ENCODE data around the gene LIPN. TPM values are rescaled to one million over a fixed set of nuclear protein-coding genes. Genes with fewer than 3 reads are reported as not detected.

Gene LIPN
- total RNA-seq, 1 experiment from 2014 or later, result not detected

GRCh38 chr10:88763441-88763840, 3.6 kb downstream of the LIPN start:
- H3K9ac ChIP-seq (ENCODE audit: low read length), result no peak overlapping the region
- H4K20me1 ChIP-seq (ENCODE audit: insufficient read depth, low read depth, low read length), result no peaks in the 10 kb centered on the region
- H3K4me2 ChIP-seq (ENCODE audit: low read depth, low read length, poor library complexity, severe bottlenecking), result no peak overlapping the region
- H3K36me3 ChIP-seq (ENCODE audit: insufficient read depth, low read length), result no peaks in the 10 kb centered on the region
- H3K27me3 ChIP-seq (ENCODE audit: low read length), result no peaks in the 10 kb centered on the region
- no peaks in the 10 kb centered on the region for H3K9me2 ChIP-seq (replicated peaks; ENCODE audit: insufficient read depth, low read length)
- no peak for DNase-seq
- H3K4me3 ChIP-seq (ENCODE audit: low read length), result no peak overlapping the region
- no peaks in the 10 kb centered on the region for H3K4me1 ChIP-seq (ENCODE audit: low read length)
- H3K79me2 ChIP-seq (ENCODE audit: low read length), result no peaks in the 10 kb centered on the region
- H3K9me3 ChIP-seq (ENCODE audit: low read length), result no peaks in the 10 kb centered on the region
- H3K27ac ChIP-seq (ENCODE audit: low read length), result no peak overlapping the region
- H2AFZ ChIP-seq (ENCODE audit: low read length), result no peak overlapping the region

- H3K9me3 ChIP-seq (ENCODE audit: low read length), result no peaks in the 10 kb centered on the region
- no peaks in the 10 kb centered on the region for H3K36me3 ChIP-seq (ENCODE audit: insufficient read depth, low read length)
- no peaks in the 10 kb centered on the region for H4K20me1 ChIP-seq (ENCODE audit: insufficient read depth, low read depth, low read length)
- H3K27me3 ChIP-seq (ENCODE audit: low read length), result no peaks in the 10 kb centered on the region
- H3K9me2 ChIP-seq (replicated peaks; ENCODE audit: insufficient read depth, low read length), result no peaks in the 10 kb centered on the region
- H3K79me2 ChIP-seq (ENCODE audit: low read length), result no peaks in the 10 kb centered on the region
- H3K9ac ChIP-seq (ENCODE audit: low read length), result no peak overlapping the region
- no peak overlapping the region for H2AFZ ChIP-seq (ENCODE audit: low read length)
- no peak for DNase-seq
- H3K4me3 ChIP-seq (ENCODE audit: low read length), result no peak overlapping the region
- no peaks in the 10 kb centered on the region for H3K4me1 ChIP-seq (ENCODE audit: low read length)
- H3K27ac ChIP-seq (ENCODE audit: low read length), result no peak overlapping the region
- H3K4me2 ChIP-seq (ENCODE audit: low read depth, low read length, poor library complexity, severe bottlenecking), result no peak overlapping the region
Observed at GRCh38 chr10:88764110-88764509, 4.3 kb downstream of the LIPN start.

DNA sequence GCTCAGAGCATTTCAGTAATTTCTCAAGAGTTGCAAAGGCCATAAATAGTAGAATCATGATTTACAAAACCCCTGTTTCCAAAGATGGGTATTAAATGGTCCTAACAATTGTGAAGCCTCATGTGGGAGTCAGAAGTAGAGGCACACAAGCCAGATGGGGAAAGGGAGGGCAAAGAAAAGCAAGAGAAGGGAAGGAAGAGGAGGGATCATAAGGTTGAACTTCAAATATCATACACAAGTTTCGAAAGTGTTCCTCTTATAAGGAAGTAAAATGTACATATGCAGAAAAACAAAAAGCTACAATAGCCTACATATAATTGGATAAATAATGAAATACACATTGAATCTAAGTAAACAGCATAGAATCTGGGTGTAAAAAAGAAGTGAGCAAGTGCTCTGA, 6.0 kb downstream of the LIPN start:
- H3K9me3 ChIP-seq (ENCODE audit: low read length), result no peaks in the 10 kb centered on the region
- H3K36me3 ChIP-seq (ENCODE audit: insufficient read depth, low read length), result no peaks in the 10 kb centered on the region
- no peaks in the 10 kb centered on the region for H3K79me2 ChIP-seq (ENCODE audit: low read length)
- no peaks in the 10 kb centered on the region for H3K4me1 ChIP-seq (ENCODE audit: low read length)
- no peak overlapping the region for H2AFZ ChIP-seq (ENCODE audit: low read length)
- no peak overlapping the region for H3K27ac ChIP-seq (ENCODE audit: low read length)
- H3K27me3 ChIP-seq (ENCODE audit: low read length), result no peaks in the 10 kb centered on the region
- no peak overlapping the region for H3K4me3 ChIP-seq (ENCODE audit: low read length)
- no peak overlapping the region for H3K4me2 ChIP-seq (ENCODE audit: low read depth, low read length, poor library complexity, severe bottlenecking)
- no peaks in the 10 kb centered on the region for H3K9me2 ChIP-seq (replicated peaks; ENCODE audit: insufficient read depth, low read length)
- no peak for DNase-seq
- no peak overlapping the region for H3K9ac ChIP-seq (ENCODE audit: low read length)
- H4K20me1 ChIP-seq (ENCODE audit: insufficient read depth, low read depth, low read length), result no peaks in the 10 kb centered on the region

DNA sequence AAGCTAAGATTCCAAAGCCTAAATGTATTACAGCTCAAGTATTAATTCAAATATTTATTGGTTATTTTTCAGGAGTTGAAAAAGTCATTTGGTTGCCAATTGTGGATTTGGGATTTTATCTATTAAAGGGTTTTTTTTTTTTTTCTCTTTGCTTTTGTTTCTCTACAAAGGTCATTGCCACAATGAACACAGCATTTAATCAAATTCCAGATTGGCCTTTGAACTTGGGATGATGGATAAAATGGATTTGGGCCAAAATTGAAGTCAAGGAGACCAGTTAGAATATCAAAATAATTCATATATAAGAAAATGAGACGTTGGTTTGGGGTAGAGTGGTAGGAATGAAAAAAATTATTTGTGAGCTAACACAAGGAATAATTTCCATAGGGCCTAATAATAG, 9.6 kb downstream of the LIPN start:
- Histone ChIP-seq H3K79me2 (ENCODE audit: low read length) (no peaks in the 10 kb centered on the region), H3K9me2 (replicated peaks; ENCODE audit: insufficient read depth, low read length) (no peaks in the 10 kb centered on the region), H3K9me3 (ENCODE audit: low read length) (no peaks in the 10 kb centered on the region), H3K4me3 (ENCODE audit: low read length) (no peak overlapping the region), H2AFZ (ENCODE audit: low read length) (no peak overlapping the region), H3K27ac (ENCODE audit: low read length) (no peak overlapping the region), H3K27me3 (ENCODE audit: low read length) (no peaks in the 10 kb centered on the region), H3K36me3 (ENCODE audit: insufficient read depth, low read length) (no peaks in the 10 kb centered on the region), H3K4me2 (ENCODE audit: low read depth, low read length, poor library complexity, severe bottlenecking) (no peak overlapping the region), H3K4me1 (ENCODE audit: low read length) (no peaks in the 10 kb centered on the region), H4K20me1 (ENCODE audit: insufficient read depth, low read depth, low read length) (no peaks in the 10 kb centered on the region), H3K9ac (ENCODE audit: low read length) (no peak overlapping the region)
- DNase-seq, result no peak

DNA sequence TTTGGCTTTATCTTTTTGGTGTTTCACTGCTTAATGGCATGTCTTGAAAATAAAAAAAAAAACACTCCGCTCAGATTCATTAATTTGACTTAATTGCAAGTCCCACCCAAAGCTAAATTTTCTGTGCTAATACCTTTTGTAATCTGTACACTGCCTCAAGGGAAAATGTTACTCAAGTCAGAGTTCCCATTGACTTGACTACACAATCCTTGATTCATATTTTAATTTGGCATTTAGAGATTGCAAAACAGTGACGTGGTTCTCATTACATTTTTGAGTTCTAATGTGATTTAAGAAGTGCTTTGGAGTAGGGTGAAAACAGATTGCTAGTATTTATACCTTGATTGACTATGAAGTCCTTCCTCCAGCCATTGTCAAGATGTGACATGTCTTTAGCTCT, 21.4 kb downstream of the LIPN start:
- no peaks in the 10 kb centered on the region for H3K36me3 ChIP-seq (ENCODE audit: insufficient read depth, low read length)
- no peaks in the 10 kb centered on the region for H3K4me1 ChIP-seq (ENCODE audit: low read length)
- H3K9ac ChIP-seq (ENCODE audit: low read length), result no peak overlapping the region

GRCh38 chr10:88782222-88782621, 22.4 kb downstream of the LIPN start:
- no peak overlapping the region for H3K4me3 ChIP-seq (ENCODE audit: low read length)
- no peak overlapping the region for H3K9ac ChIP-seq (ENCODE audit: low read length)
- no peaks in the 10 kb centered on the region for H3K4me1 ChIP-seq (ENCODE audit: low read length)
- no peaks in the 10 kb centered on the region for H3K27me3 ChIP-seq (ENCODE audit: low read length)
- no peaks in the 10 kb centered on the region for H3K9me2 ChIP-seq (replicated peaks; ENCODE audit: insufficient read depth, low read length)
- no peak overlapping the region for H2AFZ ChIP-seq (ENCODE audit: low read length)
- H3K36me3 ChIP-seq (ENCODE audit: insufficient read depth, low read length), result no peaks in the 10 kb centered on the region
- no peak for DNase-seq
- no peaks in the 10 kb centered on the region for H3K79me2 ChIP-seq (ENCODE audit: low read length)
- no peak overlapping the region for H3K27ac ChIP-seq (ENCODE audit: low read length)
- no peak overlapping the region for H3K4me2 ChIP-seq (ENCODE audit: low read depth, low read length, poor library complexity, severe bottlenecking)
- no peaks in the 10 kb centered on the region for H4K20me1 ChIP-seq (ENCODE audit: insufficient read depth, low read depth, low read length)
- no peaks in the 10 kb centered on the region for H3K9me3 ChIP-seq (ENCODE audit: low read length)

More for the DNA sequence above, 21.4 kb downstream of the LIPN start:
- H3K9me2 ChIP-seq (replicated peaks; ENCODE audit: insufficient read depth, low read length), result no peaks in the 10 kb centered on the region
- H3K4me2 ChIP-seq (ENCODE audit: low read depth, low read length, poor library complexity, severe bottlenecking), result no peak overlapping the region
- no peaks in the 10 kb centered on the region for H3K9me3 ChIP-seq (ENCODE audit: low read length)
- no peak overlapping the region for H3K27ac ChIP-seq (ENCODE audit: low read length)
- no peak overlapping the region for H3K4me3 ChIP-seq (ENCODE audit: low read length)
- H2AFZ ChIP-seq (ENCODE audit: low read length), result no peak overlapping the region
- no peaks in the 10 kb centered on the region for H4K20me1 ChIP-seq (ENCODE audit: insufficient read depth, low read depth, low read length)
- DNase-seq, result no peak
- H3K27me3 ChIP-seq (ENCODE audit: low read length), result no peaks in the 10 kb centered on the region
- H3K79me2 ChIP-seq (ENCODE audit: low read length), result no peaks in the 10 kb centered on the region

DNA sequence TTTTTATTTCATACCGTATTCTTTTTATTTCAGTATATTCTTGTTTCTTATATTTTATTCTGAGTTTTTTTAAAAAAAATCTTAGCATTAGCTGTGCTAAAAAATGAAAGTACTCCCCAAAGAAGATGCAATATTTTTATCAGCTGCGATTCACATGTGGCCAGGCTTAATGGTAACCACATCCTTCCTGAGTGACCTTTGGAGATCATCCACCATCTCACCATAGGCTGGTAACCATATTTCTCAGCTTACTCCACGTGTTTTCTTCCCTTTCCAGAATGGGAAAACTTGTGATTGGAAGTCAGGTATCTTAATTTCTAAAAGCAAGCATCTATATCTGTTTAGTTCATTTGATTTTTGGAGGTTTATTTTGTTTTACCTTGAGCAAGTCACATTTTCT, 23.9 kb downstream of the LIPN start:
- Histone ChIP-seq H3K36me3 (ENCODE audit: insufficient read depth, low read length) (no peaks in the 10 kb centered on the region), H3K27me3 (ENCODE audit: low read length) (no peaks in the 10 kb centered on the region), H3K9ac (ENCODE audit: low read length) (no peak overlapping the region), H3K79me2 (ENCODE audit: low read length) (no peaks in the 10 kb centered on the region), H3K4me2 (ENCODE audit: low read depth, low read length, poor library complexity, severe bottlenecking) (no peak overlapping the region), H2AFZ (ENCODE audit: low read length) (no peak overlapping the region), H3K9me2 (replicated peaks; ENCODE audit: insufficient read depth, low read length) (no peaks in the 10 kb centered on the region), H3K27ac (ENCODE audit: low read length) (no peak overlapping the region), H4K20me1 (ENCODE audit: insufficient read depth, low read depth, low read length) (no peaks in the 10 kb centered on the region), H3K4me3 (ENCODE audit: low read length) (no peak overlapping the region), H3K9me3 (ENCODE audit: low read length) (no peaks in the 10 kb centered on the region), H3K4me1 (ENCODE audit: low read length) (no peaks in the 10 kb centered on the region)
- DNase-seq, result no peak

- no peaks in the 10 kb centered on the region for H4K20me1 ChIP-seq (ENCODE audit: insufficient read depth, low read depth, low read length)
- H3K4me1 ChIP-seq (ENCODE audit: low read length), result no peaks in the 10 kb centered on the region
- no peak overlapping the region for H2AFZ ChIP-seq (ENCODE audit: low read length)
- H3K27me3 ChIP-seq (ENCODE audit: low read length), result no peaks in the 10 kb centered on the region
- no peak overlapping the region for H3K9ac ChIP-seq (ENCODE audit: low read length)
- H3K4me3 ChIP-seq (ENCODE audit: low read length), result no peak overlapping the region
- H3K36me3 ChIP-seq (ENCODE audit: insufficient read depth, low read length), result no peaks in the 10 kb centered on the region
- no peaks in the 10 kb centered on the region for H3K9me3 ChIP-seq (ENCODE audit: low read length)
- DNase-seq, result no peak
- no peaks in the 10 kb centered on the region for H3K79me2 ChIP-seq (ENCODE audit: low read length)
- H3K27ac ChIP-seq (ENCODE audit: low read length), result no peak overlapping the region
- H3K9me2 ChIP-seq (replicated peaks; ENCODE audit: insufficient read depth, low read length), result no peaks in the 10 kb centered on the region
- no peak overlapping the region for H3K4me2 ChIP-seq (ENCODE audit: low read depth, low read length, poor library complexity, severe bottlenecking)
Observed at GRCh38 chr10:88786032-88786770, 26.4 kb downstream of the LIPN start.

All from Karpas-422 (cell line).